Neuronal stem cell (in vitro differentiated cells): Measurements from ENCODE around the gene DENND2A.
"Not testable (repeated sequence)": the region's sequence is repeated elsewhere in the genome, so short reads cannot be mapped to it uniquely, and the experiment has no call there.

Source experiments
- DNase-seq: peaks from one replicate; pipeline ENCODE4 v3.0.0-alpha.2; 2013; ENCODE audit warnings: low spot score
- H2AFZ ChIP-seq: one replicate; pipeline ENCODE4 v1.6.1; 2013; ENCODE audit warnings: mild to moderate bottlenecking, low read length, inconsistent platforms
- H2AK5ac ChIP-seq: 2 replicates; pipeline ENCODE4 v1.6.1; 2013; ENCODE audit warnings: low read depth, mild to moderate bottlenecking, inconsistent platforms, low read length, moderate library complexity, mixed read lengths
- H2BK120ac ChIP-seq: 2 replicates; pipeline ENCODE4 v1.6.1; 2013; ENCODE audit warnings: low read depth, mild to moderate bottlenecking, inconsistent platforms, low read length, moderate library complexity, mixed read lengths
- H2BK12ac ChIP-seq: one replicate; pipeline ENCODE4 v1.6.1; 2013; ENCODE audit warnings: low read length, inconsistent platforms
- H2BK15ac ChIP-seq: 2 replicates; pipeline ENCODE4 v1.6.1; 2013; ENCODE audit warnings: mild to moderate bottlenecking, low read length, inconsistent platforms, mixed read lengths
- H2BK5ac ChIP-seq: one replicate; pipeline ENCODE4 v1.6.1; 2013; ENCODE audit warnings: inconsistent platforms, mild to moderate bottlenecking, low read length, moderate library complexity
- H3K14ac ChIP-seq: one replicate; pipeline ENCODE4 v1.6.1; 2013; ENCODE audit warnings: low read length, inconsistent platforms
- H3K18ac ChIP-seq: 2 replicates; pipeline ENCODE4 v1.6.1; 2013; ENCODE audit warnings: low read length, inconsistent platforms
- H3K23ac ChIP-seq: 2 replicates; pipeline ENCODE4 v1.6.1; 2013; ENCODE audit warnings: low read depth, mild to moderate bottlenecking, mixed read lengths, low read length, inconsistent platforms; ENCODE audit not compliant: poor library complexity
- H3K27ac ChIP-seq: replicated peaks from 3 replicates; pipeline ENCODE4 v1.5.1; 2013; ENCODE audit warnings: low read length, inconsistent platforms
- H3K27me3 ChIP-seq, 3 experiments: 2 replicates each; pipeline ENCODE4 v1.6.1; 2013; ENCODE audit warnings: low read length in 3 of 3, mild to moderate bottlenecking in 2 of 3, inconsistent platforms in 1 of 3, low read depth in 1 of 3, mixed read lengths in 1 of 3, moderate library complexity in 1 of 3; ENCODE audit not compliant: control insufficient read depth in 3 of 3, insufficient read depth in 3 of 3
- H3K36me3 ChIP-seq, 2 donors: replicated peaks in 1 of 2; 2 replicates each; pipeline ENCODE4 v1.6.1; 2013; ENCODE audit warnings: low read length in 2 of 2; ENCODE audit not compliant: control insufficient read depth in 2 of 2, insufficient read depth in 2 of 2
- H3K4ac ChIP-seq: 2 replicates; pipeline ENCODE4 v1.6.1; 2013; ENCODE audit warnings: inconsistent platforms, mild to moderate bottlenecking, low read length, moderate library complexity
- H3K4me1 ChIP-seq, 2 donors: 1 replicate in 1 of 2; 2 replicates in 1 of 2; pipeline ENCODE4 v1.6.1; 2013; ENCODE audit warnings: low read length in 2 of 2, low read depth in 1 of 2; ENCODE audit not compliant: control insufficient read depth in 2 of 2, insufficient read depth in 1 of 2
- H3K4me2 ChIP-seq: one replicate; pipeline ENCODE4 v1.6.1; 2013; ENCODE audit warnings: mild to moderate bottlenecking, low read length, inconsistent platforms; ENCODE audit not compliant: insufficient read depth, poor library complexity, severe bottlenecking
- H3K4me3 ChIP-seq, 2 donors: 2 replicates each; pipeline ENCODE4 v1.5.1; 2013; ENCODE audit warnings: low read length in 2 of 2, mild to moderate bottlenecking in 2 of 2, inconsistent platforms in 1 of 2, moderate library complexity in 1 of 2
- H3K79me1 ChIP-seq: one replicate; pipeline ENCODE4 v1.6.1; 2013; ENCODE audit warnings: low read depth, mild to moderate bottlenecking, inconsistent platforms, low read length, moderate library complexity
- H3K9ac ChIP-seq: one replicate; pipeline ENCODE4 v1.6.1; 2013; ENCODE audit warnings: mild to moderate bottlenecking, low read depth, low read length, inconsistent platforms; ENCODE audit not compliant: poor library complexity
- H3K9me3 ChIP-seq, 2 donors: replicated peaks in 1 of 2; 2 replicates each; pipeline versions ENCODE3 to v1.6.1; 2013; ENCODE audit warnings: low read length in 2 of 2, mild to moderate bottlenecking in 2 of 2, inconsistent platforms in 1 of 2, low read depth in 1 of 2, mixed read lengths in 1 of 2, moderate library complexity in 1 of 2; ENCODE audit not compliant: control insufficient read depth in 2 of 2, insufficient read depth in 1 of 2
- H4K8ac ChIP-seq: one replicate; pipeline ENCODE4 v1.6.1; 2013; ENCODE audit warnings: low read depth, mild to moderate bottlenecking, inconsistent platforms, low read length, moderate library complexity
- H4K91ac ChIP-seq: one replicate; pipeline ENCODE4 v1.6.1; 2013; ENCODE audit warnings: low read length, low read depth, mild to moderate bottlenecking, inconsistent platforms; ENCODE audit not compliant: poor library complexity
- WGBS, 2 donors: extraction: QIAGEN DNeasy Blood & Tissue Kit; methylation state at CpG; one replicate each; pipeline ENCODE4 v1.1.7; 2013; ENCODE audit warnings: missing lambda C conversion rate in 2 of 2, mixed read lengths in 1 of 2; ENCODE audit not compliant: insufficient read length in 2 of 2, insufficient replicate concordance in 1 of 2; ENCODE audit errors: extremely low coverage in 2 of 2; 5-methylcytosine and 5-hydroxymethylcytosine counted together

The DENND2A gene

GRCh38 chr7:140557069-140557468 lies 83.5 kb downstream of the DENND2A start:
- Histone ChIP-seq H4K91ac (no peak overlapping the region), H3K18ac (no peak overlapping the region), H3K4me3 (no peak overlapping the region), H3K4me1 (peaks cover 0 to 3% of the 10 kb centered on the region in 2 donors), H2BK5ac (no peak overlapping the region), H3K79me1 (no peaks in the 10 kb centered on the region), H2BK15ac (no peak overlapping the region), H3K23ac (no peak overlapping the region), H3K27me3 (no peaks in the 10 kb centered on the region), H4K8ac (no peak overlapping the region), H3K14ac (no peak overlapping the region), H2AFZ (no peak overlapping the region), H3K36me3 (peaks cover 19 to 77% of the 10 kb centered on the region in 2 donors), H2AK5ac (no peak overlapping the region), H3K9me3 (no peaks in the 10 kb centered on the region), H2BK12ac (no peak overlapping the region), H3K4ac (no peak overlapping the region), H2BK120ac (no peak overlapping the region), H3K27ac (no peak overlapping the region), H3K9ac (no peak overlapping the region), H3K4me2 (no peak overlapping the region)
- WGBS, 2 donors = no CpG with 5 or more reads among the region's 6 CpGs
- DNase-seq = no peak

DNA sequence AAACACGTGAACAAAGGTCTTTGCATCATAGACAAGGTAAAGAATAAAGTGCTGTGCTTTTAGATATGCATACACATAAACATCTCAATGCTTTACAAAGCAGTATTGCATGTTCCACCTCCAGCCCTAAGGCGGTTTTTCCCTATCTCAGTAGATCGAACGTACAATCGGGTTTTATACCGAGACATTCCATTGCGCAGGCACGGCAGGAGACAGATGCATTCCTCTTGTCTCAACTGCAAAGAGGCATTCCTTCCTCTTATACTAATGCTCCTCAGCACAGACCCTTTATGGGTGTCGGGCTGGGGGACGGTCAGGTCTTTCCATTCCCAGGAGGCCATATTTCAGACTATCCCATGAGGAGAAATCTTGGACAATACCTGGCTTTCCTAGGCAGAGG lies 87.4 kb downstream of the DENND2A start:
- H2BK12ac ChIP-seq, H2BK15ac ChIP-seq, H3K9ac ChIP-seq, H3K4me3 ChIP-seq, H3K4me1 ChIP-seq, DNase-seq, H2BK5ac ChIP-seq, H3K18ac ChIP-seq, H4K8ac ChIP-seq, H2AFZ ChIP-seq, H3K4me2 ChIP-seq, H3K23ac ChIP-seq, H3K79me1 ChIP-seq, H3K9me3 ChIP-seq, H4K91ac ChIP-seq, H3K14ac ChIP-seq, H3K27me3 ChIP-seq, H2BK120ac ChIP-seq, H2AK5ac ChIP-seq, H3K4ac ChIP-seq: not testable (repeated sequence)
- Histone ChIP-seq H3K27ac (peak overlapping the region; percentile 23), H3K36me3 (peaks cover 10 to 50% of the 10 kb centered on the region in 2 donors)
- WGBS, 2 donors = no CpG with 5 or more reads among the region's 10 CpGs

DNA sequence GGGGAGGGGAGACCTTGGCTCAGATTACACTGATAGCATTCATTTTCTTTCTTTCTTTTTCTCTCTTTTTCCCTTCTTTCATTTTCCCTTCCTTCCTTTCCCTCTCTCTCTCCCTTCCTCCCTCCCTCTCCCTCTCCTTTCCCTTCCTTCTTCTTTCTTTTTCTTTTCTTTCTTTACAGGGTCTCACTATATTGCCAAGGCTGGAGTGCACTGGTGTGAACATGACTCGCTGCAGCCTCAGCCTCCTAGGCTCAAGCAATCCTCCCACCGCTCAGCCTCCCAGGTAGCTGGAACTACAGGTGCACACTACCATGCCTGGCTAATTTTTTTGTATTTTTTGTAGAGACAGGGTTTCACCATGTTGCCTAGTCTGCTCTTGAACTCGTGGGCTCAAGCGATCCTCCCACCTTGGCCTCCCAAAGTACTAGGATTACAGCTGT lies 88.4 kb downstream of the DENND2A start:
- Histone ChIP-seq H4K91ac (no peak overlapping the region), H3K23ac (no peak overlapping the region), H2BK5ac (no peak overlapping the region), H2BK15ac (no peak overlapping the region), H3K27ac (no peak overlapping the region), H2AFZ (no peak overlapping the region), H4K8ac (no peak overlapping the region), H3K36me3 (peaks cover 6 to 50% of the 10 kb centered on the region in 2 donors), H3K18ac (no peak overlapping the region), H3K9me3 (no peaks in the 10 kb centered on the region), H2AK5ac (no peak overlapping the region), H3K4me1 (peaks cover 0 to 6% of the 10 kb centered on the region in 2 donors), H3K79me1 (no peaks in the 10 kb centered on the region), H3K9ac (no peak overlapping the region), H3K4me3 (no peak overlapping the region), H3K4ac (no peak overlapping the region), H3K14ac (no peak overlapping the region), H2BK120ac (no peak overlapping the region), H2BK12ac (no peak overlapping the region), H3K4me2 (no peak overlapping the region), H3K27me3 (no peaks in the 10 kb centered on the region)
- WGBS, 2 donors = no CpG with 5 or more reads among the region's 4 CpGs
- DNase-seq = no peak

DNA sequence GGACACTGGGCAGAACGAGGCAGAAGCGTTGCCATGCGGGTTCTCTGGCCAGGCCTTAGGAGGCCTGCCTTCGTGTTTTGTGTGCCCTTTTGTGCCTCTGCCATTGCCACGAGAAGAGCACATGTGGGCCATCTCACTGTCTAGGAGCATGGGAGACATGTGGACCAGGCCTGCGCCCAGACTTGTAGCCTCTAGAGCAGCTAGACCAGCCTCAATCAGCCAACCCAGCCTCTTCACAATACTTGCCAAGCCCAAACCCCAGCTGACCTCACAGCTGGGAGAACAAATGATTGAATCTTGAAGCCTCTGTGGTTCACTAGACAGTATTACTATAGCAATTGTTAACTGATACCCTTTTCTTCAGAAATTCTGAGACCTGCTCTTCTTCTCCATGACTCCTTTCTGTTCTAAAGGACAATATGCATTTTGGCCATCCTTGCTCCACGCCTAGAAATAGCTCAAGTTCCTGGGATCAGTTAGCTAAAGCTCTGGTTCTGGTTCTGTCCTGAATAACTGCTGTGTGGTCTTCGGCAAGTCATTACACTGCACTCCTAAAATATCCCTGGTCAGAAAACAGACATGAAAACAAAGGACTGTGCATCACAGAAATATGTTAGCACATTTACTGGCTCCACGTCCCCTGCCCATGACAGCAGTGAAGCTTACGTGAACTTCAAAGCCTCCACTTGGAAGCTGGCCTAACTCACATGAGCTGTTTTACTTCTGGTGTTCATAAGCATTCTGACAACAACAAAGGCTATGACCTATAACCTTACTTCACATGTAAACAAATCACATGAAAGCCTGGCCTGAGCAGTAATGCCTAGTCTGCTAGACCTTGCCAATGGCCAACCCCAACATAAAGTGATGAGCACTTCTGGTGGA lies 89.0 kb downstream of the DENND2A start:
- H2AK5ac ChIP-seq = no peak overlapping the region

More for the DNA sequence above, 89.0 kb downstream of the DENND2A start:
- Histone ChIP-seq H2BK120ac (no peak overlapping the region), H3K14ac (no peak overlapping the region), H2BK12ac (no peak overlapping the region), H3K4ac (no peak overlapping the region), H3K4me2 (no peak overlapping the region), H3K23ac (no peak overlapping the region), H3K27me3 (no peaks in the 10 kb centered on the region), H3K9me3 (no peaks in the 10 kb centered on the region), H2BK5ac (no peak overlapping the region), H3K27ac (no peak overlapping the region), H3K9ac (no peak overlapping the region), H3K18ac (no peak overlapping the region), H2BK15ac (no peak overlapping the region), H4K8ac (no peak overlapping the region), H2AFZ (no peak overlapping the region), H3K36me3 (peaks cover 6 to 50% of the 10 kb centered on the region in 2 donors), H3K4me1 (peaks cover 0 to 6% of the 10 kb centered on the region in 2 donors), H4K91ac (no peak overlapping the region), H3K4me3 (no peak overlapping the region), H3K79me1 (no peaks in the 10 kb centered on the region)
- WGBS, 2 donors = no CpG with 5 or more reads among the region's 10 CpGs
- DNase-seq = no peak
